ENCODE data around the gene LPAR1.
A peak's percentile ranks its signal among the peaks of the same experiment; 100 is the strongest.

LPAR1 gene

GRCh38 chr9:111037356-111037707 is 938 bp downstream of the LPAR1 start:
- no peak for TF ChIP-seq CTCF (conservative IDR thresholded peaks at IDR 0.05)
- H3K27ac ChIP-seq: peak overlapping the region; percentile 65; the same call in 1 of the 2 replicates

- peak overlapping the region; percentile 65; the same call in 1 of the 2 replicates for H3K27ac ChIP-seq
Measured at GRCh38 chr9:111036946-111037345, 1.3 kb downstream of the LPAR1 start.

GRCh38 chr9:111036429-111036789 is 1.9 kb downstream of the LPAR1 start:
- H3K27ac ChIP-seq: no peak overlapping the region
- TF ChIP-seq CTCF (conservative IDR thresholded peaks at IDR 0.05): peak; percentile 90

More at GRCh38 chr9:111036946-111037345, 1.3 kb downstream of the LPAR1 start:
- no peak for TF ChIP-seq CTCF (conservative IDR thresholded peaks at IDR 0.05)

- H3K27ac ChIP-seq: no peak overlapping the region
Measured at GRCh38 chr9:111035543-111036428, 2.5 kb downstream of the LPAR1 start.

GRCh38 chr9:111034898-111035539 is 3.3 kb downstream of the LPAR1 start:
- TF ChIP-seq CTCF (conservative IDR thresholded peaks at IDR 0.05): no peak

More at GRCh38 chr9:111035543-111036428, 2.5 kb downstream of the LPAR1 start:
- no peak for TF ChIP-seq CTCF (conservative IDR thresholded peaks at IDR 0.05)

GRCh38 chr9:111034170-111034897 is 3.9 kb downstream of the LPAR1 start:
- no peak for TF ChIP-seq CTCF (conservative IDR thresholded peaks at IDR 0.05)

More at GRCh38 chr9:111034898-111035539, 3.3 kb downstream of the LPAR1 start:
- H3K27ac ChIP-seq: no peak overlapping the region

GRCh38 chr9:111030492-111030891 is 7.8 kb downstream of the LPAR1 start:
- no peak for TF ChIP-seq CTCF (conservative IDR thresholded peaks at IDR 0.05)
- no peak overlapping the region for H3K27ac ChIP-seq

More at GRCh38 chr9:111034170-111034897, 3.9 kb downstream of the LPAR1 start:
- no peak overlapping the region for H3K27ac ChIP-seq
